HEK293 (cell line): ENCODE measurements around the gene UTP15.

Experiments used
- CTCF ChIA-PET: fragments of 350-600 bp; formaldehyde crosslinking; extraction: SDS; loops from one replicate; lab custom pipeline; 2021; ENCODE audit warnings: antibody characterized with exemption; lab: Yijun Ruan, JAX
- POLR2A ChIA-PET: fragments of 300-600 bp; formaldehyde crosslinking; extraction: SDS; loops from one replicate; lab custom pipeline; 2020; ENCODE audit warnings: antibody characterized with exemption, inconsistent platforms; lab: Yijun Ruan, JAX
- H3K27ac ChIP-seq: fragments of 200-500 bp; sonication (Bioruptor generic); 2 replicates; pipeline ENCODE4 v1.5.1; 2014; ENCODE audit warnings: low read depth, low read length, control low read depth, inconsistent platforms; ENCODE audit errors: extremely low read depth
- H3K36me3 ChIP-seq, 2 experiments: fragments of 200-500 bp in 1 of 2; sonication (Bioruptor generic) in 1 of 2; 1 replicate in 1 of 2; 2 replicates in 1 of 2; pipeline ENCODE4 v1.5.1; 2014 to 2017; ENCODE audit warnings: inconsistent platforms in 2 of 2, low read length in 2 of 2; ENCODE audit not compliant: control insufficient read depth in 2 of 2, insufficient read depth in 1 of 2
- H3K4me1 ChIP-seq: fragments of 200-500 bp; sonication (Bioruptor generic); 2 replicates; pipeline ENCODE4 v1.5.1; 2014; ENCODE audit warnings: mild to moderate bottlenecking, low read length, inconsistent platforms; ENCODE audit not compliant: control insufficient read depth, insufficient read depth
- H3K4me3 ChIP-seq: 2 replicates; pipeline ENCODE4 v1.5.1; 2011; ENCODE audit warnings: low read depth, mild to moderate bottlenecking, control low read depth, low read length, moderate library complexity
- H3K9me3 ChIP-seq: fragments of 200-500 bp; sonication (Bioruptor generic); 2 replicates; pipeline ENCODE4 v1.5.1; 2014; ENCODE audit warnings: low read depth, low read length, inconsistent platforms; ENCODE audit not compliant: control insufficient read depth, insufficient read depth
- ATF2 ChIP-seq: fragments of 450-650 bp; formaldehyde crosslinking; IDR thresholded peaks from 2 replicates; pipeline ENCODE4 v1.5.1; 2016; ENCODE audit warnings: missing biosample characterization, missing genetic modification characterization, low read depth
- BCL11B ChIP-seq: fragments of 450-650 bp; formaldehyde crosslinking; IDR thresholded peaks from 2 replicates; pipeline ENCODE4 v1.5.1; 2016; ENCODE audit warnings: low read depth, missing biosample characterization, missing genetic modification characterization
- KLF10 ChIP-seq: fragments of 450-650 bp; IDR thresholded peaks from 2 replicates; pipeline ENCODE4 v1.5.1; 2018; ENCODE audit warnings: missing biosample characterization, mild to moderate bottlenecking, missing genetic modification characterization
- KLF8 ChIP-seq: fragments of 450-650 bp; formaldehyde crosslinking; IDR thresholded peaks from 2 replicates; pipeline ENCODE4 v1.5.1; 2016; ENCODE audit warnings: missing biosample characterization, missing genetic modification characterization
- OSR2 ChIP-seq: fragments of 450-650 bp; formaldehyde crosslinking; IDR thresholded peaks from 2 replicates; pipeline ENCODE4 v1.5.1; 2016; ENCODE audit warnings: missing biosample characterization, missing genetic modification characterization
- PRDM4 ChIP-seq: fragments of 450-650 bp; formaldehyde crosslinking; IDR thresholded peaks from 2 replicates; pipeline ENCODE4 v1.5.1; 2017; ENCODE audit warnings: missing biosample characterization, missing genetic modification characterization
- REPIN1 ChIP-seq: fragments of 450-650 bp; formaldehyde crosslinking; IDR thresholded peaks from 2 replicates; pipeline ENCODE4 v1.5.1; 2017; ENCODE audit warnings: missing biosample characterization, missing genetic modification characterization, low read depth
- REST ChIP-seq: fragments of 450-650 bp; formaldehyde crosslinking; IDR thresholded peaks from 2 replicates; pipeline ENCODE4 v1.5.1; 2016; ENCODE audit warnings: missing biosample characterization, missing genetic modification characterization
- SP7 ChIP-seq: fragments of 450-650 bp; formaldehyde crosslinking; IDR thresholded peaks from 2 replicates; pipeline ENCODE4 v1.5.1; 2016; ENCODE audit warnings: missing biosample characterization, missing genetic modification characterization
- ZBTB49 ChIP-seq: fragments of 450-650 bp; formaldehyde crosslinking; IDR thresholded peaks from 2 replicates; pipeline ENCODE4 v1.5.1; 2016; ENCODE audit warnings: missing biosample characterization, missing genetic modification characterization, low read depth
- ZFHX2 ChIP-seq: fragments of 450-650 bp; formaldehyde crosslinking; conservative IDR thresholded peaks from 2 replicates; pipeline ENCODE4 v1.5.1; 2016; ENCODE audit warnings: missing biosample characterization, missing genetic modification characterization
- ZFP37 ChIP-seq: fragments of 450-650 bp; formaldehyde crosslinking; IDR thresholded peaks from 2 replicates; pipeline ENCODE4 v1.5.1; 2016; ENCODE audit warnings: missing biosample characterization, missing genetic modification characterization
- ZNF146 ChIP-seq: fragments of 450-650 bp; formaldehyde crosslinking; IDR thresholded peaks from 2 replicates; pipeline ENCODE4 v1.5.1; 2016; ENCODE audit warnings: missing biosample characterization, missing genetic modification characterization
- ZNF155 ChIP-seq: fragments of 450-650 bp; formaldehyde crosslinking; IDR thresholded peaks from 2 replicates; pipeline ENCODE4 v1.5.1; 2016; ENCODE audit warnings: missing biosample characterization, missing genetic modification characterization
- ZNF175 ChIP-seq: fragments of 450-650 bp; formaldehyde crosslinking; IDR thresholded peaks from 2 replicates; pipeline ENCODE4 v1.5.1; 2016; ENCODE audit warnings: missing biosample characterization, missing genetic modification characterization
- ZNF223 ChIP-seq: fragments of 450-650 bp; formaldehyde crosslinking; IDR thresholded peaks from 2 replicates; pipeline ENCODE4 v1.5.1; 2016; ENCODE audit warnings: missing biosample characterization, missing genetic modification characterization
- ZNF24 ChIP-seq: fragments of 450-650 bp; formaldehyde crosslinking; IDR thresholded peaks from 2 replicates; pipeline ENCODE4 v1.5.1; 2016; ENCODE audit warnings: missing biosample characterization, missing genetic modification characterization
- ZNF398 ChIP-seq: fragments of 450-650 bp; formaldehyde crosslinking; IDR thresholded peaks from 2 replicates; pipeline ENCODE4 v1.5.1; 2017; ENCODE audit warnings: missing biosample characterization, missing genetic modification characterization
- ZNF473 ChIP-seq: fragments of 450-650 bp; formaldehyde crosslinking; IDR thresholded peaks from 2 replicates; pipeline ENCODE4 v1.5.1; 2017; ENCODE audit warnings: missing biosample characterization, missing genetic modification characterization
- ZNF621 ChIP-seq: fragments of 450-650 bp; formaldehyde crosslinking; IDR thresholded peaks from 2 replicates; pipeline ENCODE4 v1.5.1; 2017; ENCODE audit warnings: missing biosample characterization, missing genetic modification characterization
- ZNF645 ChIP-seq: fragments of 450-650 bp; formaldehyde crosslinking; IDR thresholded peaks from 2 replicates; pipeline ENCODE4; 2016; ENCODE audit warnings: missing biosample characterization, missing genetic modification characterization
- ZNF843 ChIP-seq: fragments of 450-650 bp; formaldehyde crosslinking; IDR thresholded peaks from 2 replicates; pipeline ENCODE4 v1.5.1; 2016; ENCODE audit warnings: missing biosample characterization, missing genetic modification characterization
- ZSCAN23 ChIP-seq: fragments of 450-650 bp; formaldehyde crosslinking; IDR thresholded peaks from 2 replicates; pipeline ENCODE4 v1.5.1; 2016; ENCODE audit warnings: missing biosample characterization, missing genetic modification characterization

UTP15 gene

GRCh38 chr5:73565139-73565968, at the start of gene UTP15, which contains the start of gene ANKRA2:
Gene UTP15 (plus strand): TSS chr5:73565743. CDS start chr5:73567345, 1,602 bp downstream.
Gene ANKRA2 (minus strand): TSS chr5:73565639. CDS start chr5:73562881, 2,758 bp downstream.
- Histone ChIP-seq H3K4me1 (peaks cover 11% of the 10 kb centered on the region; the same call in 1 of the 2 replicates), H3K27ac (peak within 1 kb of the TSS; percentile 95), H3K9me3 (no peaks in the 10 kb centered on the region), H3K36me3 (peaks cover 29 to 41% of the 10 kb centered on the region in 2 experiments), H3K4me3 (peak within 1 kb of the TSS; percentile 99)
- ChIA-PET POLR2A (interaction anchor here (0.6 to 1.3 kb wide), 3 partner anchors 117 to 286 kb away, joined by 3 to 5 read pairs (median 4); partner anchors contain the start of gene FOXD1), CTCF (interaction anchor here (1.0 to 2.3 kb wide), 5 partner anchors 10 to 227 kb away, joined by 3 to 8 read pairs (median 4); no protein-coding TSS in a partner anchor)
- TF ChIP-seq REPIN1 (tag by site-specific recombination) = 0 out of 2 replicates have a peak, but pooled peaks have one; percentile 62
- 0 out of 2 replicates have a peak, but pooled peaks have one; percentile 40 for TF ChIP-seq ZNF843 (tag by site-specific recombination)
- TF ChIP-seq KLF10 (tag by site-specific recombination) = peak; percentile 93
- peak; percentile 74 for TF ChIP-seq ZFP37 (tag by site-specific recombination)
- TF ChIP-seq ATF2 (tag by site-specific recombination) = 0 out of 2 replicates have a peak, but pooled peaks have one; percentile 31
- TF ChIP-seq SP7 (tag by site-specific recombination) = peak; percentile 64
- TF ChIP-seq ZNF175 = no peak
- TF ChIP-seq ZNF621 (tag by site-specific recombination) = no peak
- TF ChIP-seq ZNF473 (tag by site-specific recombination) = no peak
- no peak for TF ChIP-seq ZNF24
- no peak for TF ChIP-seq ZNF645 (tag by site-specific recombination)
- peak; percentile 53; the same call in 1 of the 2 replicates for TF ChIP-seq REST (tag by site-specific recombination)
- TF ChIP-seq PRDM4 (tag by site-specific recombination) = no peak
- no peak for TF ChIP-seq ZNF398 (tag by site-specific recombination)
- TF ChIP-seq ZSCAN23 (tag by site-specific recombination) = 0 out of 2 replicates have a peak, but pooled peaks have one; percentile 7
- TF ChIP-seq ZNF146 = peak; percentile 84
- no peak for TF ChIP-seq ZNF223 (tag by site-specific recombination)
- no peak for TF ChIP-seq OSR2 (tag by site-specific recombination)
- peak; percentile 94 for TF ChIP-seq ZFHX2 (tag by site-specific recombination)
- peak; percentile 81; the same call in 1 of the 2 replicates for TF ChIP-seq KLF8
- peak; percentile 30; the same call in 1 of the 2 replicates for TF ChIP-seq BCL11B
- no peak for TF ChIP-seq ZBTB49 (tag by site-specific recombination)
- TF ChIP-seq ZNF155 (tag by site-specific recombination) = no peak
